HCT116 (cell line): ENCODE data around the gene OSTM1. TPM values are rescaled to one million over a fixed set of nuclear protein-coding genes. Genes with fewer than 3 reads are reported as not detected.

Experiments used
- ATAC-seq: fragments of 200-7000 bp; cut with Tn5 transposase; 2 replicates; pipeline ENCODE4 v1.9.1; 2020; ENCODE audit warnings: mild to moderate bottlenecking, moderate library complexity
- BruUV-seq: library from RNA; stranded (reverse); fragments of 400-500 nt; replicated peaks from 2 replicates; lab custom pipeline; 2021; lab: Mats Ljungman, UMichigan
- CTCF ChIA-PET: fragments of 300-600 bp; sonication (Branson Sonifier 250); formaldehyde crosslinking; loops from one replicate; lab custom pipeline; 2021; ENCODE audit warnings: antibody characterized with exemption; lab: Charles Lee
- POLR2A ChIA-PET: fragments of 300-600, 350-600 bp; sonication (Branson Sonifier 250); formaldehyde crosslinking; loops from one replicate; lab custom pipeline; 2021; ENCODE audit warnings: antibody characterized with exemption; lab: Charles Lee
- RAD21 ChIA-PET, 2 experiments: fragments of 300-600 bp; sonication (Branson Sonifier 250); formaldehyde crosslinking; loops; one replicate each; lab custom pipeline; 2023; ENCODE audit warnings: low total read pairs in 2 of 2; ENCODE audit not compliant: uncharacterized antibody in 2 of 2, unreplicated experiment in 2 of 2, low non-redundant PET in 1 of 2; lab: Charles Lee
- DNase-seq: peaks from one replicate; pipeline ENCODE4 v3.0.0-alpha.2; 2010; ENCODE audit warnings: low read depth, low spot score
- H2AFZ ChIP-seq: fragments of 200-600 bp; shearing (Covaris generic), sonication (generic); 2 replicates; pipeline ENCODE4 v1.6.1; 2017; ENCODE audit warnings: low read depth, mixed run types, mixed read lengths, antibody characterized with exemption, low read length; ENCODE audit not compliant: poor library complexity, severe bottlenecking
- H3K27ac ChIP-seq: 2 replicates; pipeline ENCODE4 v1.5.1; 2012; ENCODE audit warnings: low read depth, low read length
- H3K27me3 ChIP-seq: fragments of 200-600 bp; sonication (generic); 2 replicates; pipeline ENCODE4 v1.6.1; 2016; ENCODE audit warnings: mixed run types, low read length, mixed read lengths; ENCODE audit not compliant: insufficient read depth
- H3K36me3 ChIP-seq, 2 experiments: fragments of 200-500 bp in 1 of 2; fragments of 200-600 bp in 1 of 2; sonication (Bioruptor generic) in 1 of 2; sonication (generic) in 1 of 2; 2 replicates each; pipeline versions ENCODE4 v1.5.1 to v1.6.1; 2014 to 2016; ENCODE audit warnings: low read length in 2 of 2, inconsistent platforms in 1 of 2, mixed read lengths in 1 of 2, mixed run types in 1 of 2; ENCODE audit not compliant: insufficient read depth in 2 of 2, control insufficient read depth in 1 of 2
- H3K4me1 ChIP-seq, 2 experiments: fragments of 200-600 bp in 1 of 2; sonication (generic) in 1 of 2; 2 replicates each; pipeline versions ENCODE4 v1.5.1 to v1.6.1; 2012 to 2017; ENCODE audit warnings: low read length in 2 of 2, inconsistent platforms in 1 of 2, mild to moderate bottlenecking in 1 of 2, mixed read lengths in 1 of 2, mixed run types in 1 of 2, moderate library complexity in 1 of 2; ENCODE audit not compliant: insufficient read depth in 2 of 2, control insufficient read depth in 1 of 2
- H3K4me2 ChIP-seq: fragments of 200-600 bp; sonication (generic); 2 replicates; pipeline ENCODE4 v1.6.1; 2017; ENCODE audit warnings: mixed run types, low read length, mixed read lengths
- H3K4me3 ChIP-seq, 2 experiments: fragments of 200-600 bp in 1 of 2; sonication (generic) in 1 of 2; replicated peaks in 1 of 2; 2 replicates each; pipeline ENCODE4 v1.5.1; 2011 to 2016; ENCODE audit warnings: low read length in 2 of 2, control low read depth in 1 of 2, low read depth in 1 of 2, mild to moderate bottlenecking in 1 of 2, mixed read lengths in 1 of 2, mixed run types in 1 of 2
- H3K79me2 ChIP-seq: fragments of 200-600 bp; sonication (generic); 2 replicates; pipeline ENCODE4 v1.6.1; 2017; ENCODE audit warnings: mild to moderate bottlenecking, mixed run types, low read length, moderate library complexity, mixed read lengths; ENCODE audit not compliant: insufficient read depth
- H3K9ac ChIP-seq: fragments of 200-600 bp; sonication (generic); 2 replicates; pipeline ENCODE4 v1.6.1; 2016; ENCODE audit warnings: low read length, mixed read lengths
- H3K9me2 ChIP-seq: fragments of 200-600 bp; sonication (generic), shearing (Covaris generic); 2 replicates; pipeline ENCODE4 v1.6.1; 2017; ENCODE audit warnings: mixed run types, mild to moderate bottlenecking, moderate library complexity; ENCODE audit not compliant: insufficient read depth
- H3K9me3 ChIP-seq, 2 experiments: fragments of 200-500 bp in 1 of 2; fragments of 200-600 bp in 1 of 2; sonication (Bioruptor generic) in 1 of 2; sonication (generic) in 1 of 2; 2 replicates each; pipeline ENCODE4 v1.6.1; 2014 to 2017; ENCODE audit warnings: low read length in 2 of 2, mixed read lengths in 2 of 2, inconsistent platforms in 1 of 2, low read depth in 1 of 2, mild to moderate bottlenecking in 1 of 2, mixed run types in 1 of 2, moderate library complexity in 1 of 2; ENCODE audit not compliant: control insufficient read depth in 1 of 2, insufficient read depth in 1 of 2
- H4K20me1 ChIP-seq: fragments of 200-600 bp; sonication (generic), shearing (Covaris generic); 2 replicates; pipeline ENCODE4 v1.6.1; 2017; ENCODE audit warnings: mixed run types, mild to moderate bottlenecking, moderate library complexity; ENCODE audit not compliant: insufficient read depth
- ATF3 ChIP-seq: IDR thresholded peaks from 2 replicates; pipeline ENCODE4 v1.6.1; 2012
- EGR1 ChIP-seq: IDR thresholded peaks from 2 replicates; pipeline ENCODE4 v1.6.1; 2012; ENCODE audit warnings: low read depth
- ELF1 ChIP-seq: IDR thresholded peaks from 2 replicates; pipeline ENCODE4 v1.6.1; 2012; ENCODE audit warnings: low read depth, borderline replicate concordance
- EZH2phosphoT487 ChIP-seq: fragments of 200-600 bp; IDR thresholded peaks from 2 replicates; pipeline ENCODE4 v1.6.1; 2018; ENCODE audit warnings: antibody characterized with exemption, borderline replicate concordance
- FOSL1 ChIP-seq: IDR thresholded peaks from 2 replicates; pipeline ENCODE4 v1.6.1; 2012; ENCODE audit warnings: low read depth
- JUND ChIP-seq: IDR thresholded peaks from 2 replicates; pipeline ENCODE4 v1.6.1; 2012
- POLR2AphosphoS5 ChIP-seq: IDR thresholded peaks from 2 replicates; pipeline ENCODE4 v1.6.1; 2011; ENCODE audit warnings: mild to moderate bottlenecking, low read depth, low read length, moderate library complexity
- RAD21 ChIP-seq: IDR thresholded peaks from 2 replicates; pipeline ENCODE4 v1.6.1; 2012; ENCODE audit warnings: low read depth, mild to moderate bottlenecking
- SP1 ChIP-seq: IDR thresholded peaks from 2 replicates; pipeline ENCODE4 v1.6.1; 2012; ENCODE audit warnings: low read depth
- SRF ChIP-seq: IDR thresholded peaks from 2 replicates; pipeline ENCODE4 v1.6.1; 2012; ENCODE audit warnings: low read depth
- TCF7L2 ChIP-seq: IDR thresholded peaks from 2 replicates; pipeline ENCODE4 v1.7.0; 2011; ENCODE audit warnings: borderline replicate concordance, inconsistent platforms; ENCODE audit not compliant: insufficient read depth, insufficient read length; ENCODE audit errors: extremely low read depth
- YY1 ChIP-seq: IDR thresholded peaks from 2 replicates; pipeline ENCODE4 v1.6.1; 2011; ENCODE audit warnings: low read length, low read depth, moderate library complexity, mild to moderate bottlenecking; ENCODE audit not compliant: insufficient replicate concordance; ENCODE audit errors: extremely low read depth
- ZBTB33 ChIP-seq: IDR thresholded peaks from 2 replicates; pipeline ENCODE4 v1.6.1; 2011; ENCODE audit warnings: mild to moderate bottlenecking, low read length, moderate library complexity; ENCODE audit not compliant: insufficient replicate concordance; ENCODE audit errors: extremely low read depth
- ZFX ChIP-seq: fragments of 450-650 bp; IDR thresholded peaks from 2 replicates; pipeline ENCODE4 v1.6.1; 2017
- intact Hi-C: fragments of 100-400 bp; cut with micrococcal nuclease; formaldehyde crosslinking; loops from 2 replicates; pipeline ENCODE4 v1.10.0; 2022
- total RNA-seq: library from RNA; stranded (reverse); gene quantifications from one replicate; pipeline ENCODE4 v1.2.1, GENCODE V29; 2021; ENCODE audit not compliant: unreplicated experiment

OSTM1 gene
- total RNA-seq, 1 experiment from 2014 or later = 11.2 TPM

- BruUV-seq = no TSS peak
- Histone ChIP-seq H4K20me1 (no peaks in the 10 kb centered on the region), H3K9me3 (no peaks in the 10 kb centered on the region), H2AFZ (no peak overlapping the region), H3K9me2 (no peaks in the 10 kb centered on the region), H3K9ac (no peak overlapping the region), H3K4me2 (no peak overlapping the region), H3K36me3 (no peaks in the 10 kb centered on the region), H3K4me1 (peaks cover 0 to 5% of the 10 kb centered on the region in 2 experiments; a peak in 2 of 4 replicates), H3K4me3 (no peak overlapping the region), H3K27me3 (no peaks in the 10 kb centered on the region), H3K27ac (no peak overlapping the region), H3K79me2 (no peaks in the 10 kb centered on the region)
- intact Hi-C loops = loop anchor here (10.0 kb wide), 1 partner anchor 966 kb away; no protein-coding TSS in a partner anchor
- DNase-seq = no peak
- RAD21 ChIA-PET = no interaction called here
- POLR2A ChIA-PET = no interaction called here
- no peak for ATAC-seq
- CTCF ChIA-PET = no interaction called here
- no peak for TF ChIP-seq EZH2phosphoT487
- TF ChIP-seq FOSL1 = 0 out of 2 replicates have a peak, but pooled peaks have one; percentile 27
- peak; percentile 31; the same call in 1 of the 2 replicates for TF ChIP-seq JUND
Observed at GRCh38 chr6:108108374-108108773, 33.8 kb upstream of the OSTM1 start.

DNA sequence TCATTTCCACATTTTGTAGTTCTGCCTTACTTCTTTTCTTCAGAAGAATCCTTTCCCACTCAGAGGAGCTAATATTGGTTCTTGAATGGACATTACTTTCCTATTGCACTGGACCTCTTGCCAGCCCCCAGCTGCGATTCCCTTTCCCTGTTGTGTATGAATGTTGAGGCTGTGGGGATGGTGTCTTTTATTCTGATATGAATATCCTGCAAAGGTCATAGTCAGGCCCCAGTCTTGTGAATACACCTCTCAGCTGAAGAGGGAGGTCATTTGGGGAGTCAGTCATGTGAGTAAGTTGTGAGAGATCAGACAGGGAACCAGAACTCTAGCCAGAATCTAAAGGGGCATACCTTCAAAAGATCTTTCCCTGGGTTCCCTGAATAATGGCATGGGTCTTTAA, 32.6 kb upstream of the OSTM1 start:
- ATAC-seq (no peak), DNase-seq (no peak)
- Histone ChIP-seq H2AFZ (no peak overlapping the region), H3K9me3 (no peaks in the 10 kb centered on the region), H3K4me2 (no peak overlapping the region), H3K27ac (no peak overlapping the region), H3K4me3 (no peak overlapping the region), H3K4me1 (peaks cover 0 to 5% of the 10 kb centered on the region in 2 experiments; a peak in 2 of 4 replicates), H3K27me3 (no peaks in the 10 kb centered on the region), H3K79me2 (no peaks in the 10 kb centered on the region), H4K20me1 (no peaks in the 10 kb centered on the region), H3K9ac (no peak overlapping the region), H3K36me3 (no peaks in the 10 kb centered on the region), H3K9me2 (no peaks in the 10 kb centered on the region)
- intact Hi-C loops = loop anchor here (10.0 kb wide), 1 partner anchor 968 kb away; no protein-coding TSS in a partner anchor
- ChIA-PET RAD21 (no interaction called here), POLR2A (no interaction called here), CTCF (no interaction called here)
- TF ChIP-seq ATF3 (no peak), TCF7L2 (no peak), ZBTB33 (no peak), RAD21 (no peak), EGR1 (no peak), FOSL1 (no peak), SRF (no peak), YY1 (no peak), POLR2AphosphoS5 (no peak), SP1 (no peak), ZFX (no peak), ELF1 (no peak)
- no TSS peak for BruUV-seq
